Esophagus muscularis mucosa (tissue), 4 donors: ENCODE data around the gene RASL11B. TPM values are rescaled to one million over a fixed set of nuclear protein-coding genes. Genes with fewer than 3 reads are reported as not detected.

Source experiments
- DNase-seq: peaks from one replicate; pipeline ENCODE4 v3.0.0-alpha.2; 2017; ENCODE audit errors: extremely low spot score
- H3K27ac ChIP-seq, 4 donors: fragments of 200-600 bp; sonication (generic); replicated peaks in 1 of 4; 1 replicate in 3 of 4; 2 replicates in 1 of 4; pipeline ENCODE4 v1.5.1; 2016 to 2019; ENCODE audit warnings: mild to moderate bottlenecking in 1 of 4
- H3K27me3 ChIP-seq, 4 donors: fragments of 200-600 bp; sonication (generic); one replicate each; pipeline versions ENCODE4 v1.5.1 to v1.6.0; 2016 to 2019
- H3K36me3 ChIP-seq, 4 donors: fragments of 200-600 bp; sonication (generic); one replicate each; pipeline ENCODE4 v1.5.1; 2016 to 2019
- H3K4me1 ChIP-seq, 4 donors: fragments of 200-600 bp; sonication (generic); one replicate each; pipeline ENCODE4 v1.5.1; 2016 to 2019
- H3K4me3 ChIP-seq, 4 donors: fragments of 200-600 bp; sonication (generic); 1 replicate in 2 of 4; 2 replicates in 2 of 4; pipeline ENCODE4 v1.5.1; 2016 to 2019; ENCODE audit warnings: mild to moderate bottlenecking in 4 of 4, moderate library complexity in 1 of 4
- H3K9me3 ChIP-seq, 4 donors: fragments of 200-600 bp; sonication (generic); 1 replicate in 3 of 4; 2 replicates in 1 of 4; pipeline ENCODE4 v1.5.1; 2016 to 2019
- CTCF ChIP-seq, 3 experiments: fragments of 200-600 bp in 2 of 3; fragments of 450-650 bp in 1 of 3; sonication (generic) in 2 of 3; IDR thresholded peaks; one replicate each; pipeline ENCODE4 v1.5.1; 2017 to 2019; ENCODE audit warnings: antibody characterized with exemption in 3 of 3, mild to moderate bottlenecking in 2 of 3, moderate library complexity in 1 of 3
- EP300 ChIP-seq: sonication (generic); formaldehyde crosslinking; IDR thresholded peaks from one replicate; pipeline ENCODE4 v1.6.1; 2017; ENCODE audit warnings: antibody characterized with exemption
- POLR2A ChIP-seq: fragments of 450-650 bp; IDR thresholded peaks from one replicate; pipeline ENCODE4 v1.6.1; 2017; ENCODE audit warnings: antibody characterized with exemption, moderate library complexity, mild to moderate bottlenecking, low read depth
- POLR2AphosphoS5 ChIP-seq, 2 donors: sonication (generic); formaldehyde crosslinking; IDR thresholded peaks; one replicate each; pipeline ENCODE4 v1.6.1; 2017; ENCODE audit warnings: antibody characterized with exemption in 2 of 2
- WGBS: methylation state at CpG from one replicate; pipeline ENCODE4 v1.1.5; 2018; 5-methylcytosine and 5-hydroxymethylcytosine counted together
- intact Hi-C: fragments of 100-400 bp; cut with DNase I; formaldehyde crosslinking; loops from one replicate; pipeline ENCODE4 v1.15.1; 2023
- total RNA-seq, 4 donors: library from RNA; depleted of rRNA; stranded (reverse); fragments of >200 nt; gene quantifications; one replicate each; pipeline versions ENCODE4 v1.1.0 to v1.2.1, GENCODE V29; 2016

Gene RASL11B
- total RNA-seq, 4 donors from 2014 or later: 0.83 to 2.3 (median 1.3) TPM

GRCh38 chr4:52823702-52824092 is 38.4 kb upstream of the RASL11B start:
- TF ChIP-seq POLR2AphosphoS5 (IDR thresholded peaks at IDR 0.05) (no peak), POLR2A (no peak), EP300 (no peak), CTCF (IDR thresholded peaks at IDR 0.05) (no peak)
- no peaks in the 10 kb centered on the region for H3K36me3 ChIP-seq
- DNase-seq: peak; percentile 82
- H3K4me1 ChIP-seq: peaks cover 14 to 35% (median 33%) of the 10 kb centered on the region in 4 donors
- intact Hi-C loops: no loop called here
- peak overlapping the region; percentile 38 to 67 (median 46) for H3K27ac ChIP-seq
- H3K4me3 ChIP-seq: no peak overlapping the region
- H3K27me3 ChIP-seq: no peaks in the 10 kb centered on the region
- WGBS: 77% methylated on average over 1 of the region's 1 CpG
- no peaks in the 10 kb centered on the region for H3K9me3 ChIP-seq

GRCh38 chr4:52824270-52824602 is 37.9 kb upstream of the RASL11B start:
- Histone ChIP-seq H3K4me3 (no peak overlapping the region), H3K4me1 (peaks cover 14 to 35% (median 33%) of the 10 kb centered on the region in 4 donors), H3K9me3 (no peaks in the 10 kb centered on the region), H3K36me3 (no peaks in the 10 kb centered on the region), H3K27ac (peak overlapping the region; percentile 38 to 67 (median 46)), H3K27me3 (no peaks in the 10 kb centered on the region)
- 100% methylated on average over 2 of the region's 6 CpGs for WGBS
- TF ChIP-seq CTCF (IDR thresholded peaks at IDR 0.05) (no peak), POLR2AphosphoS5 (IDR thresholded peaks at IDR 0.05) (no peak), EP300 (no peak), POLR2A (no peak)
- DNase-seq: no peak
- intact Hi-C loops: no loop called here

GRCh38 chr4:52824603-52825459 is 37.3 kb upstream of the RASL11B start:
- H3K4me1 ChIP-seq: peaks cover 14 to 35% (median 33%) of the 10 kb centered on the region in 4 donors
- intact Hi-C loops: loop anchor here (5.0 kb wide), 1 partner anchor 37 kb away; the partner anchor contains the start of gene RASL11B
- peak; percentile 91 for DNase-seq
- no peaks in the 10 kb centered on the region for H3K36me3 ChIP-seq
- H3K27me3 ChIP-seq: no peaks in the 10 kb centered on the region
- peak overlapping the region; percentile 38 to 67 (median 46) for H3K27ac ChIP-seq
- no peak overlapping the region for H3K4me3 ChIP-seq
- 39% methylated on average over 10 of the region's 12 CpGs for WGBS
- no peaks in the 10 kb centered on the region for H3K9me3 ChIP-seq
- TF ChIP-seq CTCF (IDR thresholded peaks at IDR 0.05) (no peak), POLR2AphosphoS5 (IDR thresholded peaks at IDR 0.05) (peak; percentile 85 to 86)

- no peak for TF ChIP-seq EP300
- no peak for TF ChIP-seq POLR2AphosphoS5 (IDR thresholded peaks at IDR 0.05)
- TF ChIP-seq CTCF (IDR thresholded peaks at IDR 0.05): no peak
- TF ChIP-seq POLR2A: no peak
- no peaks in the 10 kb centered on the region for H3K27me3 ChIP-seq
- H3K27ac ChIP-seq: peak overlapping the region; percentile 38 to 57 (median 46)
- H3K9me3 ChIP-seq: no peaks in the 10 kb centered on the region
- DNase-seq: peak; percentile 86
- 55% methylated on average over 3 of the region's 3 CpGs for WGBS
- H3K36me3 ChIP-seq: no peaks in the 10 kb centered on the region
- intact Hi-C loops: loop anchor here (5.0 kb wide), 1 partner anchor 37 kb away; the partner anchor contains the start of gene RASL11B
- H3K4me3 ChIP-seq: no peak overlapping the region
- H3K4me1 ChIP-seq: peaks cover 14 to 35% (median 33%) of the 10 kb centered on the region in 4 donors
These were observed 36.5 kb upstream of the RASL11B start for GRCh38 chr4:52825460-52826090.
